T-helper 2 cell treated with Interferon-gamma antibody and Interleukin-4, amounts not matched to agents 5 μg/mL and 100 μg/mL, for 36 hours (primary cell): ENCODE measurements around the gene JPT1.
A peak's percentile ranks its signal among the peaks of the same experiment; 100 is the strongest.

Experiments
- DNase-seq: peaks from one replicate; pipeline ENCODE4 v3.0.0; 2021; ENCODE audit warnings: low spot score
- H3K27ac Mint-ChIP-seq: one replicate; pipeline ENCODE4 v1.8.0; 2021; ENCODE audit warnings: mild to moderate bottlenecking, mixed read lengths
- H3K27me3 Mint-ChIP-seq: one replicate; pipeline ENCODE4 v1.8.0; 2021; ENCODE audit warnings: low read depth, mixed read lengths
- H3K36me3 Mint-ChIP-seq: one replicate; pipeline ENCODE4 v1.8.0; 2021; ENCODE audit warnings: low read depth, mixed read lengths
- H3K4me1 Mint-ChIP-seq: one replicate; pipeline ENCODE4 v1.8.0; 2021; ENCODE audit warnings: low read depth, mixed read lengths
- H3K4me3 Mint-ChIP-seq: one replicate; pipeline ENCODE4 v1.8.0; 2022; ENCODE audit warnings: mild to moderate bottlenecking, moderate library complexity, mixed read lengths
- H3K9me3 Mint-ChIP-seq: one replicate; pipeline ENCODE4 v1.8.0; 2021; ENCODE audit warnings: mixed read lengths

JPT1 gene

GRCh38 chr17:75111777-75112335 is 42.5 kb downstream of the JPT1 start:
- Mint-ChIP-seq H3K27me3 (no peaks in the 10 kb centered on the region), H3K9me3 (no peaks in the 10 kb centered on the region), H3K4me3 (peak overlapping the region; percentile 94), H3K36me3 (peaks cover 21% of the 10 kb centered on the region), H3K4me1 (peaks cover 27% of the 10 kb centered on the region), H3K27ac (peak overlapping the region; percentile 51)
- no peak for DNase-seq

DNA sequence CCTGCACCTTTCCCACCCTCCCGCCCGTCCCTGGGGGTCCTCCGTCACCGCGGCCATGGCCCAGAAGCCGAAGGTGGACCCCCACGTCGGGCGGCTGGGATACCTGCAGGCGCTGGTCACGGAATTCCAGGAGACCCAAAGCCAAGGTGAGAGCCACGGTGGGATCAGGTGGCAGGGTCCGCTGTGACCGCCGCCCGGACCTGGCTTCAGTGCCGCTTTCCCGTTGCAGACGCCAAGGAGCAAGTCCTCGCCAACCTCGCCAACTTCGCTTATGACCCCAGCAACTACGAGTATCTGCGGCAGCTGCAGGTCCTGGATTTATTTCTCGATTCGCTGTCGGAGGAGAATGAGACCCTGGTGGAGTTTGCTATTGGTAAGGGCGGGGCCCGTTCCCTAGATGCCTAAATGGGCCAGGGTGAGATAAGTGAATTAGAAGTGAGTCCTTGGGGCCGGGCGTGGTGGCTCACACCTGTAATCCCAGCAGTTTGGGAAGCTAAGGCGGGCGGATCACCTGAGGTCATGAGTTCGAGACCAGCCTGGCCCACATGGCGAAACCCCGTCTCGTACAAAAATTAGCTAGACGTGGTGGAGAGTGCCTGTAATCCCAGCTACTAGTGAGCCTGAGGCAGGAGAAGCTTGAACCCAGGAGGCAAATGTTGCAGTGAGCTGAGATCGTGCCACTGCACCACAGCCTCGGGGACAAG is 43.9 kb downstream of the JPT1 start:
- Mint-ChIP-seq H3K27me3 (no peaks in the 10 kb centered on the region), H3K4me1 (peaks cover 27% of the 10 kb centered on the region), H3K36me3 (peaks cover 23% of the 10 kb centered on the region), H3K27ac (peak overlapping the region; percentile 82), H3K9me3 (no peaks in the 10 kb centered on the region), H3K4me3 (peak overlapping the region; percentile 94)
- no peak for DNase-seq

- Mint-ChIP-seq H3K9me3 (no peaks in the 10 kb centered on the region), H3K27ac (peak within 1 kb of the TSS; percentile 85), H3K36me3 (peaks cover 19% of the 10 kb centered on the region), H3K27me3 (no peaks in the 10 kb centered on the region), H3K4me3 (peak within 1 kb of the TSS; percentile 94), H3K4me1 (peaks cover 22% of the 10 kb centered on the region)
- peak; percentile 94 for DNase-seq
Measured at GRCh38 chr17:75109407-75110233, 44.7 kb downstream of the JPT1 start, which contains the start of gene ARMC7. Gene ARMC7 (plus strand): TSS chr17:75109969. CDS start chr17:75110289, 320 bp downstream.

DNA sequence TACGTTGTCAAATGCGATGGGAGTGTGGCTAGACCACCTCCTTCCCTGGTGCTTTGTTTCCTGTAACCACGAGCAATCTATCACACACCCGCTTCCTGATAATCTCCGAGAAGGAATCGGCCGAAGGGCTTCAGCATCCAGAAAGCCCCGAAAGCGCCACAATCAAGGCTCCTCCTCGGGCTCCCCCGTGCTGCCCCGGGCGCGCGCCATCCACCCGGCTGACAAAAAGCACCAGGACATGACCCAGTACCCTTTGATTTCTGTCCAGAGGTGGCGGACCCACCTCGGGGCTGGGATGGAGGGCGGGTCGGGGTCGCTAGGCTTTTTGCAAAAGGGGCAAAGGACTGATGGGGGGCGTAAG is 45.3 kb downstream of the JPT1 start:
- no peaks in the 10 kb centered on the region for H3K27me3 Mint-ChIP-seq
- peaks cover 17% of the 10 kb centered on the region for H3K4me1 Mint-ChIP-seq
- peaks cover 15% of the 10 kb centered on the region for H3K36me3 Mint-ChIP-seq
- peak overlapping the region; percentile 94 for H3K4me3 Mint-ChIP-seq
- peak overlapping the region; percentile 36 for H3K27ac Mint-ChIP-seq
- H3K9me3 Mint-ChIP-seq: no peaks in the 10 kb centered on the region
- DNase-seq: no peak

GRCh38 chr17:75108193-75108592 is 46.1 kb downstream of the JPT1 start:
- no peak for DNase-seq
- Mint-ChIP-seq H3K9me3 (no peaks in the 10 kb centered on the region), H3K27me3 (no peaks in the 10 kb centered on the region), H3K4me1 (peaks cover 15% of the 10 kb centered on the region), H3K27ac (no peak overlapping the region), H3K36me3 (peaks cover 13% of the 10 kb centered on the region), H3K4me3 (peak overlapping the region; percentile 94)

DNA sequence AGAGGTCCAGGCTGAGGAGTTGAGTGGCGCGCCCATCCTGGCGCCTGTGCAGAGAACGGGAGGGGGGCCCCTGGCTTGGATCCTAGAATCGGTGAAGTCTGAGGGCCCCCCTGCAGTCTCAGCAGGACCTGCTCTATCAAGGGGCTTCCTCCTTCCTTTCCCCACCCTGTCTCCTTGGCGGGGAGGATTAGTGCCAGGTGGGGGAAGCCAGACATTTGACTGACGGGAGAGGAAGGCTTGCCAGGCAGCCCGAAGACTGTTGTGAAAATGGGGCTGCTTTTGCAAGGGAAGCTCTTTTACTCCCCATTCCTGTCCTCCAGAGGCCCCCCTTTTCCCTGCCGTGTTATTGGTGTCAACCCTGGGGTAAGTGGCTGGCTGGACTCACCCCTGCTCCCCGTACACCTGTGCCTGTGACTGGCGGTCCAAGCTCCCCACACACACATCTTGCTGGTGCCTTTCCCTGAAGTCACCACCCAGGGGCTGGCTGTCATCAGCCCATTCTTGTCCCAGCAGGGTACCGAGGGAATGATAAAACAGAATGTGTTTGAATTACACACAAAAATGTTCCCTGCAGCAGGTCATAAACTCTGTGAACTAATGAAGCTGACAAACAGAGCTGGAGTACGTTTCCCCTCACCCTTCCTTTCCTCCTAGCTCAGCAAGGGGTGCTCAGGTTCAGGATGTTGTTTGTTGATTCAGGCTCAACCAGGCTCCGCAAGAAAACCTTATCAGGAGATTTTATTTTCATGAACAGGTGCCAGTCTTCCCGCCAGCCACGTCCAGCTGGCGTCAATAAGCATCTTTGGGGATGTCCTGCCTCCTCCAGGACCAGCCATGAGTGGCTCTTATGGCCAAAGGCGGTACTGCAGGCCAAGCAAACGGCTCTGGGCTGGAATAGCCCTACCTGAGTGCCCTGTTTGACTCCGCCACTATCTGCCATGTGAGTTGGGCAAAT is 48.9 kb downstream of the JPT1 start:
- no peak overlapping the region for H3K27ac Mint-ChIP-seq
- H3K9me3 Mint-ChIP-seq: no peaks in the 10 kb centered on the region
- H3K4me3 Mint-ChIP-seq: no peak overlapping the region
- H3K27me3 Mint-ChIP-seq: no peaks in the 10 kb centered on the region
- H3K4me1 Mint-ChIP-seq: peaks cover 5% of the 10 kb centered on the region
- no peak for DNase-seq
- H3K36me3 Mint-ChIP-seq: peaks cover 1% of the 10 kb centered on the region

- Mint-ChIP-seq H3K36me3 (peaks cover 1% of the 10 kb centered on the region), H3K27ac (no peak overlapping the region), H3K4me1 (peaks cover 2% of the 10 kb centered on the region), H3K27me3 (no peaks in the 10 kb centered on the region), H3K4me3 (no peak overlapping the region), H3K9me3 (no peaks in the 10 kb centered on the region)
- no peak for DNase-seq
Measured at GRCh38 chr17:75103601-75104554, 50.4 kb downstream of the JPT1 start.

DNA sequence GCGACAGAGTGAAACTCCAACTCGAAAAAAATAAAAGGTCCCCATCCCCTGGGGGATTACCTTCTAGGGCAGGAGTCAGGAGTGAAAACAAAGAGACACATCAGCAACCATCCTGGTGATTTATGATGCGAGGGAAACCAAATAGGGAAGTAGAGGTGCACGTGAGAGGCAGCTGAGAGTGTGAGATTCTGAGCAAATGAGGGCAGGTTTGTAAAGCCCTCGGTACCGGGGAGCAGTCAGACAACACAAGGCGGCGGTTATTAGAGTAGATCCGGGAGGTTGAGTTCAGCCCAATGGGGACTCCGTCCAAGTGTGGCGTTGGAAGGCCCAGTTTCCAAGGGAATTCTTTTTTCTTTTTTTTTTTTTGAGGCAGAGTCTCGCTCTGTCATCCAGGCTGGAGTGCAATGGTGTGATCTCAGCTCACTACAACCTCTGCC is 51.9 kb downstream of the JPT1 start:
- Mint-ChIP-seq H3K27me3 (no peaks in the 10 kb centered on the region), H3K36me3 (peaks cover 1% of the 10 kb centered on the region), H3K27ac (no peak overlapping the region), H3K4me3 (no peak overlapping the region), H3K4me1 (no peaks in the 10 kb centered on the region), H3K9me3 (no peaks in the 10 kb centered on the region)
- DNase-seq: no peak

DNA sequence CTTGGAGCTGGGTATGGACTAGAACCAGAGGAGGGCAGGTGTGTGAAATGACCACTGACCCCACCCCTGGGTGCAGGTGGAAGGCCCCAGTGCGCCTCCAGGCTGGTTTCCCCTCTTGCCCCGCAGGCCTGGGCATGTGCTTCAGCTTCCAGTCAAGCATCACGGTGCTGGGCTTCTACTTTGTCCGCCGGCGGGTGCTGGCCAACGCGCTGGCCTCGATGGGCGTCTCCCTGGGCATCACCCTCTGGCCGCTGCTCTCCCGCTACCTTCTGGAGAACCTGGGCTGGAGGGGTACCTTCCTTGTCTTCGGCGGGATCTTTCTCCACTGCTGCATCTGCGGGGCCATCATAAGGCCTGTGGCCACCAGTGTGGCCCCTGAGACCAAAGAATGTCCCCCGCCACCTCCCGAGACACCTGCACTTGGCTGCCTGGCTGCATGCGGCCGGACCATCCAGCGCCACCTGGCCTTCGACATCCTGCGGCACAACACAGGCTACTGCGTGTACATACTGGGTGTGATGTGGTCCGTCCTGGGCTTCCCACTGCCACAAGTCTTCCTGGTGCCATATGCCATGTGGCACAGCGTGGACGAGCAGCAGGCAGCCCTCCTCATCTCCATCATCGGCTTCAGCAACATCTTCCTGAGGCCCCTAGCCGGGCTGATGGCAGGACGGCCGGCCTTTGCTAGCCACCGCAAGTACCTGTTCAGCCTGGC is 54.3 kb downstream of the JPT1 start:
- Mint-ChIP-seq H3K4me1 (no peaks in the 10 kb centered on the region), H3K27me3 (no peaks in the 10 kb centered on the region), H3K9me3 (no peaks in the 10 kb centered on the region), H3K27ac (no peak overlapping the region), H3K4me3 (no peak overlapping the region), H3K36me3 (no peaks in the 10 kb centered on the region)
- no peak for DNase-seq

DNA sequence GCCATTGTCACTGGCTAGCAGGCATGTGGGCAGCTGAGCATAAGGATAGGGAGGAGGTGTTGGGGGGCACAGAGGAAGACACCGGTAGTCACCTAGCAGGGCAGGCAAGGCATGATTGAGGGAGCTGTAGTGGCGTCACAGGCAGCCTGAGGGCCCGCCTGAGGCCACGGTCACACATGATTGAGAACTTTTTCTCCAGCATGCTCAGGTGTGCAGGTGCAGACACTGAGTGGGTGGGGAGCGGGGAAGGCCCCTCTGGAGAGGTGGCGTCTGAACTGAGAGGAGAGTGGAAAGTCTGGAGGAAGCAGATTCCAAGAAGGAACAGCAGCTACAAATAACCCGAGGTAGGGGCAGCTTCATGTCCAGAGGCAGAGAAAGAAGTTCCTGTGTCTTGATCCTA is 55.5 kb downstream of the JPT1 start:
- H3K27ac Mint-ChIP-seq: no peak overlapping the region
- no peaks in the 10 kb centered on the region for H3K27me3 Mint-ChIP-seq
- no peaks in the 10 kb centered on the region for H3K4me1 Mint-ChIP-seq
- no peak for DNase-seq
- no peaks in the 10 kb centered on the region for H3K36me3 Mint-ChIP-seq
- no peak overlapping the region for H3K4me3 Mint-ChIP-seq
- no peaks in the 10 kb centered on the region for H3K9me3 Mint-ChIP-seq

DNA sequence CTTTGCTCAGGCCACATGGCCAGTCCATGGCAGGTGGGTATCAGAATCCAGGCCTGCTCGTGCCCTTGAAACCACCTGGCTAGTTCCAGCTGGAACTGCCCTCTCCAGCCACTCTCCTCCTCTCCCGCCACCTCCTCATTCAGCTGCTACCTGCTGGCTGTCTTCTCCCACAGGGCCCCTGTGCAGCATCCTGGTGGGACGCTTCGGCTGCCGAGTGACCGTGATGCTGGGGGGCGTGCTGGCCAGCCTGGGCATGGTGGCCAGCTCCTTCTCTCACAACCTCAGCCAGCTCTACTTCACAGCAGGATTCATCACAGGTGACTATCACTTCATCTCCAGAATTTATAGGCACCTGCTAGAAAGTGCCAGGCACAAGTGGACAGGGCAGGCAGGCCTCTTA is 56.4 kb downstream of the JPT1 start:
- Mint-ChIP-seq H3K27ac (no peak overlapping the region), H3K27me3 (no peaks in the 10 kb centered on the region), H3K4me3 (no peak overlapping the region), H3K4me1 (no peaks in the 10 kb centered on the region), H3K9me3 (no peaks in the 10 kb centered on the region), H3K36me3 (no peaks in the 10 kb centered on the region)
- no peak for DNase-seq

GRCh38 chr17:75096082-75096625 is 58.2 kb downstream of the JPT1 start:
- no peak for DNase-seq
- peaks cover 5% of the 10 kb centered on the region for H3K4me1 Mint-ChIP-seq
- H3K36me3 Mint-ChIP-seq: no peaks in the 10 kb centered on the region
- no peak overlapping the region for H3K4me3 Mint-ChIP-seq
- H3K27ac Mint-ChIP-seq: no peak overlapping the region
- H3K9me3 Mint-ChIP-seq: no peaks in the 10 kb centered on the region
- no peaks in the 10 kb centered on the region for H3K27me3 Mint-ChIP-seq
